Measurements from ENCODE around the gene UBQLN4.

UBQLN4 gene

GRCh38 chr1:156065871-156066270, 12.3 kb upstream of the UBQLN4 start:
- Histone ChIP-seq H3K36me3 (ENCODE audit: control insufficient read depth, insufficient read depth, low read length) (no peaks in the 10 kb centered on the region), H3K4me1 (ENCODE audit: control insufficient read depth, insufficient read depth, low read length) (no peaks in the 10 kb centered on the region), H3K9ac (ENCODE audit: low read length) (no peak overlapping the region), H3K27ac (ENCODE audit: low read depth, low read length) (no peak overlapping the region), H3K4me3 (ENCODE audit: low read length) (no peak overlapping the region), H3K27me3 (ENCODE audit: control insufficient read depth, insufficient read depth, low read length) (no peaks in the 10 kb centered on the region)

GRCh38 chr1:156065212-156065611, 11.6 kb upstream of the UBQLN4 start:
- Histone ChIP-seq H3K27ac (ENCODE audit: low read depth, low read length) (no peak overlapping the region), H3K27me3 (ENCODE audit: control insufficient read depth, insufficient read depth, low read length) (no peaks in the 10 kb centered on the region), H3K36me3 (ENCODE audit: control insufficient read depth, insufficient read depth, low read length) (no peaks in the 10 kb centered on the region), H3K9ac (ENCODE audit: low read length) (no peak overlapping the region), H3K4me3 (ENCODE audit: low read length) (no peak overlapping the region), H3K4me1 (ENCODE audit: control insufficient read depth, insufficient read depth, low read length) (no peaks in the 10 kb centered on the region)

GRCh38 chr1:156064615-156065014, 11.0 kb upstream of the UBQLN4 start:
- Histone ChIP-seq H3K9ac (ENCODE audit: low read length) (no peak overlapping the region), H3K4me3 (ENCODE audit: low read length) (no peak overlapping the region), H3K27me3 (ENCODE audit: control insufficient read depth, insufficient read depth, low read length) (no peaks in the 10 kb centered on the region), H3K4me1 (ENCODE audit: control insufficient read depth, insufficient read depth, low read length) (no peaks in the 10 kb centered on the region), H3K27ac (ENCODE audit: low read depth, low read length) (no peak overlapping the region), H3K36me3 (ENCODE audit: control insufficient read depth, insufficient read depth, low read length) (no peaks in the 10 kb centered on the region)

- H3K9ac ChIP-seq (ENCODE audit: low read length) = no peak overlapping the region
- H3K36me3 ChIP-seq (ENCODE audit: control insufficient read depth, insufficient read depth, low read length) = no peaks in the 10 kb centered on the region
- no peaks in the 10 kb centered on the region for H3K4me1 ChIP-seq (ENCODE audit: control insufficient read depth, insufficient read depth, low read length)
- no peak overlapping the region for H3K27ac ChIP-seq (ENCODE audit: low read depth, low read length)
- no peaks in the 10 kb centered on the region for H3K27me3 ChIP-seq (ENCODE audit: control insufficient read depth, insufficient read depth, low read length)
- no peak overlapping the region for H3K4me3 ChIP-seq (ENCODE audit: low read length)
These were observed 10.3 kb upstream of the UBQLN4 start for GRCh38 chr1:156063997-156064285.

- Histone ChIP-seq H3K36me3 (ENCODE audit: control insufficient read depth, insufficient read depth, low read length) (no peaks in the 10 kb centered on the region), H3K27me3 (ENCODE audit: control insufficient read depth, insufficient read depth, low read length) (no peaks in the 10 kb centered on the region), H3K4me1 (ENCODE audit: control insufficient read depth, insufficient read depth, low read length) (no peaks in the 10 kb centered on the region), H3K27ac (ENCODE audit: low read depth, low read length) (no peak overlapping the region), H3K4me3 (ENCODE audit: low read length) (peak overlapping the region; percentile 38), H3K9ac (ENCODE audit: low read length) (no peak overlapping the region)
These were observed 8.6 kb upstream of the UBQLN4 start for GRCh38 chr1:156062189-156062588.

- no peaks in the 10 kb centered on the region for H3K36me3 ChIP-seq (ENCODE audit: control insufficient read depth, insufficient read depth, low read length)
- H3K27me3 ChIP-seq (ENCODE audit: control insufficient read depth, insufficient read depth, low read length) = no peaks in the 10 kb centered on the region
- no peak within 1 kb of the TSS for H3K9ac ChIP-seq (ENCODE audit: low read length)
- H3K4me3 ChIP-seq (ENCODE audit: low read length) = peak within 1 kb of the TSS; percentile 46
- H3K27ac ChIP-seq (ENCODE audit: low read depth, low read length) = no peak within 1 kb of the TSS
- no peaks in the 10 kb centered on the region for H3K4me1 ChIP-seq (ENCODE audit: control insufficient read depth, insufficient read depth, low read length)
These were observed 7.5 kb upstream of the UBQLN4 start, which contains the start of gene RAB25 for GRCh38 chr1:156060937-156061636. TSS of gene RAB25 (plus strand) at chr1:156061160. CDS start at chr1:156061401, 241 bp downstream.

- H3K4me3 ChIP-seq (ENCODE audit: low read length) = no peak overlapping the region
These were observed 2.8 kb upstream of the UBQLN4 start for GRCh38 chr1:156056326-156056849.

GRCh38 chr1:156055281-156056048, 1.9 kb upstream of the UBQLN4 start:
- H3K9ac ChIP-seq (ENCODE audit: low read length) = peak overlapping the region; percentile 54
- H3K36me3 ChIP-seq (ENCODE audit: control insufficient read depth, insufficient read depth, low read length) = no peaks in the 10 kb centered on the region
- peaks cover 2% of the 10 kb centered on the region for H3K4me1 ChIP-seq (ENCODE audit: control insufficient read depth, insufficient read depth, low read length)
- H3K27me3 ChIP-seq (ENCODE audit: control insufficient read depth, insufficient read depth, low read length) = no peaks in the 10 kb centered on the region
- H3K27ac ChIP-seq (ENCODE audit: low read depth, low read length) = no peak overlapping the region
- H3K4me3 ChIP-seq (ENCODE audit: low read length) = peak overlapping the region; percentile 93

More at GRCh38 chr1:156056326-156056849, 2.8 kb upstream of the UBQLN4 start:
- H3K27me3 ChIP-seq (ENCODE audit: control insufficient read depth, insufficient read depth, low read length) = no peaks in the 10 kb centered on the region
- no peak overlapping the region for H3K9ac ChIP-seq (ENCODE audit: low read length)
- no peaks in the 10 kb centered on the region for H3K36me3 ChIP-seq (ENCODE audit: control insufficient read depth, insufficient read depth, low read length)
- no peak overlapping the region for H3K27ac ChIP-seq (ENCODE audit: low read depth, low read length)
- peaks cover 2% of the 10 kb centered on the region for H3K4me1 ChIP-seq (ENCODE audit: control insufficient read depth, insufficient read depth, low read length)

GRCh38 chr1:156054500-156055280, 1.1 kb upstream of the UBQLN4 start, which contains the start of gene LAMTOR2:
TSS of gene LAMTOR2 (plus strand) at chr1:156054782. CDS start at chr1:156054890, 108 bp downstream.
- Histone ChIP-seq H3K27me3 (ENCODE audit: control insufficient read depth, insufficient read depth, low read length) (no peaks in the 10 kb centered on the region), H3K4me3 (ENCODE audit: low read length) (peak within 1 kb of the TSS; percentile 93), H3K9ac (ENCODE audit: low read length) (peak within 1 kb of the TSS; percentile 54), H3K36me3 (ENCODE audit: control insufficient read depth, insufficient read depth, low read length) (no peaks in the 10 kb centered on the region), H3K27ac (ENCODE audit: low read depth, low read length) (peak within 1 kb of the TSS; percentile 77), H3K4me1 (ENCODE audit: control insufficient read depth, insufficient read depth, low read length) (peaks cover 2% of the 10 kb centered on the region)

- Histone ChIP-seq H3K27me3 (ENCODE audit: control insufficient read depth, insufficient read depth, low read length) (no peaks in the 10 kb centered on the region), H3K4me3 (ENCODE audit: low read length) (peak overlapping the region; percentile 80), H3K9ac (ENCODE audit: low read length) (peak overlapping the region; percentile 16), H3K4me1 (ENCODE audit: control insufficient read depth, insufficient read depth, low read length) (peaks cover 2% of the 10 kb centered on the region), H3K27ac (ENCODE audit: low read depth, low read length) (peak overlapping the region; percentile 59), H3K36me3 (ENCODE audit: control insufficient read depth, insufficient read depth, low read length) (no peaks in the 10 kb centered on the region)
These were observed 483 bp downstream of the UBQLN4 start for GRCh38 chr1:156052862-156053767.

GRCh38 chr1:156051011-156051725, 2.4 kb downstream of the UBQLN4 start:
- no peaks in the 10 kb centered on the region for H3K36me3 ChIP-seq (ENCODE audit: control insufficient read depth, insufficient read depth, low read length)
- H3K27ac ChIP-seq (ENCODE audit: low read depth, low read length) = no peak overlapping the region
- H3K4me1 ChIP-seq (ENCODE audit: control insufficient read depth, insufficient read depth, low read length) = peaks cover 2% of the 10 kb centered on the region
- no peak overlapping the region for H3K4me3 ChIP-seq (ENCODE audit: low read length)
- no peaks in the 10 kb centered on the region for H3K27me3 ChIP-seq (ENCODE audit: control insufficient read depth, insufficient read depth, low read length)
- H3K9ac ChIP-seq (ENCODE audit: low read length) = no peak overlapping the region

Measured in rectal smooth muscle tissue (tissue), 1 donor.